Stomach (tissue), 4 donors: ENCODE measurements around the gene SETDB2.

Experiments
- POLR2A ChIP-seq, 4 donors: fragments of 450-650 bp; IDR thresholded peaks; one replicate each; pipeline ENCODE4 v1.6.1; 2016; ENCODE audit warnings: antibody characterized with exemption in 4 of 4, control low read depth in 2 of 4, mild to moderate bottlenecking in 1 of 4, moderate library complexity in 1 of 4
- POLR2AphosphoS5 ChIP-seq, 3 donors: sonication (generic); formaldehyde crosslinking; IDR thresholded peaks; one replicate each; pipeline ENCODE4 v1.6.1; 2016; ENCODE audit warnings: antibody characterized with exemption in 3 of 3

GRCh38 chr13:49466292-49466838, 22.3 kb downstream of the SETDB2 start:
- TF ChIP-seq POLR2AphosphoS5 (IDR thresholded peaks at IDR 0.05) (no peak), POLR2A (IDR thresholded peaks at IDR 0.05) (no peak)
